Uterus (tissue), 2 donors: ENCODE results near the gene AP1S2.

Source experiments
- CTCF ChIP-seq, 4 experiments: fragments of 200-600 bp in 2 of 4; fragments of 450-650 bp in 2 of 4; sonication (generic) in 2 of 4; IDR thresholded peaks; one replicate each; pipeline ENCODE4 v1.5.1; 2016 to 2019; ENCODE audit warnings: antibody characterized with exemption in 4 of 4, mild to moderate bottlenecking in 2 of 4, moderate library complexity in 1 of 4
- POLR2A ChIP-seq, 2 donors: fragments of 450-650 bp; IDR thresholded peaks; one replicate each; pipeline ENCODE4 v1.6.1; 2016; ENCODE audit warnings: antibody characterized with exemption in 2 of 2, mild to moderate bottlenecking in 1 of 2, moderate library complexity in 1 of 2

GRCh38 chrX:15804563-15804962, 50.0 kb downstream of the AP1S2 start:
- TF ChIP-seq CTCF (IDR thresholded peaks at IDR 0.05) (no peak), POLR2A (IDR thresholded peaks at IDR 0.05) (no peak)
